ENCODE measurements around the gene APLP2.

- TF ChIP-seq CTCF (IDR thresholded peaks at IDR 0.05 in 8 of 11, conservative IDR thresholded peaks at IDR 0.05 in 3 of 11) (no peak), POLR2AphosphoS5 (IDR thresholded peaks at IDR 0.05) (no peak), POLR2A (IDR thresholded peaks at IDR 0.05) (no peak)
Observed at GRCh38 chr11:130145311-130145812, 75.7 kb downstream of the APLP2 start.
